Measurements from ENCODE around the gene FOXK2.

FOXK2 gene

DNA sequence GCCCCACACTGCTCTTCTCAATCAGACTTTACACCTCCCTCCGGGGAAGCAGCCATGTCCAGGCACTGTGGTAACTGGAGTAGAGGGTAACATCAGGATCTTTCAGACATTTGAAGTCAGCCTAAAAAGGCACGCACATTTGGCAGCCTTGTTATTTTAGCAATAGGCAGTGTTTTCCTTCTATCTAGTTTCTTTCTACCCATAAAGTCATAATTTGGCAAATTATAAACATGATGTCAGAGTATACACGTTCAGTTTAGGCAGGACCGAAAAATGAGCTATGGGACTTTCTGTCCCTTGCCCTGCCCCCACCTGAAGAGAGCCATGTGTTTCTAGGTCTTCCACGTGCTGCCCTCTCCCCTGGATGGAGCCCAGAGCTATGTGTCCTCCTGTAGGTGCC, 39.9 kb upstream of the FOXK2 start:
- no peaks in the 10 kb centered on the region for H3K27me3 ChIP-seq
- H3K4me1 ChIP-seq, result no peaks in the 10 kb centered on the region
- no peak overlapping the region for H3K4me3 ChIP-seq
- H3K27ac ChIP-seq, result no peak overlapping the region
- H3K36me3 ChIP-seq, result peaks cover 68 to 100% (median 80%) of the 10 kb centered on the region in 3 donors
- no peaks in the 10 kb centered on the region for H3K9me3 ChIP-seq
- TF ChIP-seq, protein P1, sequence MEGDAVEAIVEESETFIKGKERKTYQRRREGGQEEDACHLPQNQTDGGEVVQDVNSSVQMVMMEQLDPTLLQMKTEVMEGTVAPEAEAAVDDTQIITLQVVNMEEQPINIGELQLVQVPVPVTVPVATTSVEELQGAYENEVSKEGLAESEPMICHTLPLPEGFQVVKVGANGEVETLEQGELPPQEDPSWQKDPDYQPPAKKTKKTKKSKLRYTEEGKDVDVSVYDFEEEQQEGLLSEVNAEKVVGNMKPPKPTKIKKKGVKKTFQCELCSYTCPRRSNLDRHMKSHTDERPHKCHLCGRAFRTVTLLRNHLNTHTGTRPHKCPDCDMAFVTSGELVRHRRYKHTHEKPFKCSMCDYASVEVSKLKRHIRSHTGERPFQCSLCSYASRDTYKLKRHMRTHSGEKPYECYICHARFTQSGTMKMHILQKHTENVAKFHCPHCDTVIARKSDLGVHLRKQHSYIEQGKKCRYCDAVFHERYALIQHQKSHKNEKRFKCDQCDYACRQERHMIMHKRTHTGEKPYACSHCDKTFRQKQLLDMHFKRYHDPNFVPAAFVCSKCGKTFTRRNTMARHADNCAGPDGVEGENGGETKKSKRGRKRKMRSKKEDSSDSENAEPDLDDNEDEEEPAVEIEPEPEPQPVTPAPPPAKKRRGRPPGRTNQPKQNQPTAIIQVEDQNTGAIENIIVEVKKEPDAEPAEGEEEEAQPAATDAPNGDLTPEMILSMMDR (IDR thresholded peaks at IDR 0.05), result no peak
- no peak for DNase-seq
- intact Hi-C loops (cut with DNase I; ENCODE audit: low total_unique reads), result no loop called here

- H3K27me3 ChIP-seq, result no peaks in the 10 kb centered on the region
- no peak overlapping the region for H3K4me3 ChIP-seq
- intact Hi-C loops (cut with DNase I; ENCODE audit: low total_unique reads), result no loop called here
- H3K9me3 ChIP-seq, result no peaks in the 10 kb centered on the region
- no peak overlapping the region for H3K27ac ChIP-seq
- H3K36me3 ChIP-seq, result peaks cover 71 to 100% (median 83%) of the 10 kb centered on the region in 3 donors
- no peaks in the 10 kb centered on the region for H3K4me1 ChIP-seq
- TF ChIP-seq, protein P1 (IDR thresholded peaks at IDR 0.05), result no peak
- no peak for DNase-seq
Observed at GRCh38 chr17:82480318-82480717, 39.2 kb upstream of the FOXK2 start.

- peaks cover 0 to 4% (median 0%) of the 10 kb centered on the region in 4 donors for H3K4me1 ChIP-seq
- TF ChIP-seq, protein P1 (IDR thresholded peaks at IDR 0.05), result no peak
- H3K27me3 ChIP-seq, result no peaks in the 10 kb centered on the region
- intact Hi-C loops (cut with DNase I; ENCODE audit: low total_unique reads), result no loop called here
- no peak for DNase-seq
- H3K36me3 ChIP-seq, result peaks cover 79 to 100% (median 96%) of the 10 kb centered on the region in 3 donors
- no peak overlapping the region for H3K27ac ChIP-seq
- no peaks in the 10 kb centered on the region for H3K9me3 ChIP-seq
- no peak overlapping the region for H3K4me3 ChIP-seq
Observed at GRCh38 chr17:82483204-82483660, 36.3 kb upstream of the FOXK2 start.

DNA sequence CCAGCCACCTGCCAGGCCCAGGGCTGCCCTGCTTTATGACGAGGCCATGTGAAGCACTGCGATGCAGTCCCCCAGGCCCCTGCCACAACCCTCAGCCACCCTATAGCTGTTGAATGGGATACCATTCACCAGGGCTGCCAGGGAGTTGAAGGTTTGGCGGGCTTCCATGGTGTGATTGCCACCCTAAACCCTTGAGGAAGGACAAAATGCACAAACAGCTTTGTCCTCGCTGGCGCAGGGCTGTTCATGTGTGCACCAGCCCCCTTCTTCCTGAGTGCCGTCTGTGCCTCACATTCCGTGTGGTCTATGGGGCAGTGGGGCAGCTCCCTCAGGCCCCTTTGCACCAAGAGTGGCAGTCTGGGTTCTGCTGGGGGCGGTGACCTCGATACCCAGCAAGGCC, 35.7 kb upstream of the FOXK2 start:
- intact Hi-C loops (cut with DNase I; ENCODE audit: low total_unique reads), result no loop called here
- TF ChIP-seq, protein P1 (IDR thresholded peaks at IDR 0.05), result no peak
- Histone ChIP-seq H3K4me3 (no peak overlapping the region), H3K36me3 (peaks cover 73 to 99% (median 90%) of the 10 kb centered on the region in 3 donors), H3K4me1 (peaks cover 0 to 10% (median 5%) of the 10 kb centered on the region in 4 donors), H3K27me3 (no peaks in the 10 kb centered on the region), H3K27ac (no peak overlapping the region), H3K9me3 (no peaks in the 10 kb centered on the region)
- DNase-seq, result no peak

DNA sequence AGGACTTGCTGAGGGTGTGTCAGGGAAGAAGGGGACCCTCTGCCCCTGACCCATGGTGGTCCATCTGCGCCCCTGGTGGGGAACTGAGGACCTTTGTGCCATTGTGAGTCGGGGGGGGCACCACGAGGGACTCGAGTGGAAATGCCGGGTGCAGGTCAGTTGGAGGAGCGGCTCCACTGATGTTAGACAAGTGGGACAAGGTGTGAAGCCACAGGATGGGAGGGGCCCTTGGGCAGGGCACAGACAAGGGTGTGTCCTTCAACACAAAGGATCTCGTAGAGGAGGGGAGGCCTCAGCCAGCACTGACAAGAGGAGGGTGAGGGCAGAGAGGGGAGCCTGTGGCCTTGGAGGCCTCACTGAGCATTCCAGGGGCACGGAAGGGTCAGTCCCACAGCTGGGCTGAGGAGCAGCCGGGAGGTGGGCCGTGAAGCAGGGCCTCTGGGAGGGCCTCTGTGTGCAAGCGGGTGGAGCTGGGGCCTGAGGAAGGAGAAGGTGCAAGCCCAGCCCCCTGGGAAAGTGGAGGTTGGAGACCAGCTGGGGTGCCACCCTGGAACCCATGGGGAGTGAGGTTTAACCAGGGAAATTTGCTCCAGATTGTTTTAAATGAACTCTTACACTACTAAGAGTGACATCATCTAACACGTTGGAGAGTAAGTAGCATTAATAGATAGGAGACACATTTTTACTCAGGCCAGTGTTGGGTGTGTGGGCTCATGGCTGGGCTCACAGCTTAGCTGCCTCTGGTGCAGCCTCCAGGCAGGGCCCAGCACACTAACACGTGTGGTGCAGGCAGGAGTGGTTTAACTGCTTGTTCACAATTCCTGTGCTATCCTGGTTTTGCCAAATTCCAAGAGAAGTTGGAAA, 33.1 kb upstream of the FOXK2 start:
- Histone ChIP-seq H3K4me3 (no peak overlapping the region), H3K27me3 (no peaks in the 10 kb centered on the region), H3K4me1 (peaks cover 0 to 19% (median 13%) of the 10 kb centered on the region in 4 donors), H3K9me3 (no peaks in the 10 kb centered on the region), H3K27ac (peak overlapping the region in 1 of 2 donors; percentile 86), H3K36me3 (peaks cover 47 to 72% (median 64%) of the 10 kb centered on the region in 3 donors)
- intact Hi-C loops (cut with DNase I; ENCODE audit: low total_unique reads), result no loop called here
- no peak for DNase-seq
- TF ChIP-seq, protein P1 (IDR thresholded peaks at IDR 0.05), result no peak
